SK-N-SH (cell line): Measurements from ENCODE around the gene PARVA. TPM values are rescaled to one million over a fixed set of nuclear protein-coding genes. Genes with fewer than 3 reads are reported as not detected.

Experiments
- CTCF ChIA-PET: fragments of 300-600, 350-600 bp; formaldehyde crosslinking; extraction: SDS; loops from one replicate; lab custom pipeline; 2021; lab: Yijun Ruan, JAX
- POLR2A ChIA-PET: fragments of 350-600 bp; sonication (Branson Sonifier 250); formaldehyde crosslinking; extraction: SDS; loops from one replicate; lab custom pipeline; 2020; ENCODE audit warnings: antibody characterized with exemption, inconsistent platforms; lab: Yijun Ruan, JAX
- DNase-seq: peaks from one replicate; pipeline ENCODE4 v3.0.0; 2012
- H2AFZ ChIP-seq: fragments of 200-600 bp; sonication (generic); 2 replicates; pipeline ENCODE4 v1.8.1; 2016; ENCODE audit warnings: antibody characterized with exemption, mild to moderate bottlenecking, low read depth
- H3F3A ChIP-seq: fragments of 200-600 bp; sonication (generic); replicated peaks from 2 replicates; pipeline ENCODE3; 2016; ENCODE audit warnings: antibody characterized with exemption, mild to moderate bottlenecking; ENCODE audit not compliant: insufficient read depth
- H3K27ac ChIP-seq, 2 experiments: fragments of 200-500 bp in 1 of 2; fragments of 200-600 bp in 1 of 2; sonication (Bioruptor generic) in 1 of 2; sonication (generic), shearing (Covaris generic) in 1 of 2; 2 replicates each; pipeline versions ENCODE4 v1.5.1 to v1.6.1; 2014 to 2016; ENCODE audit warnings: low read depth in 2 of 2, inconsistent platforms in 1 of 2, low read length in 1 of 2, mild to moderate bottlenecking in 1 of 2, mixed read lengths in 1 of 2
- H3K27me3 ChIP-seq: fragments of 200-600 bp; sonication (generic), shearing (Covaris generic); 2 replicates; pipeline ENCODE4 v1.6.1; 2016; ENCODE audit warnings: mixed run types; ENCODE audit not compliant: insufficient read depth
- H3K36me3 ChIP-seq, 2 experiments: fragments of 200-500 bp in 1 of 2; fragments of 200-600 bp in 1 of 2; sonication (Bioruptor generic) in 1 of 2; sonication (generic) in 1 of 2; replicated peaks in 1 of 2; 2 replicates each; pipeline versions ENCODE3 to v1.5.1; 2014 to 2016; ENCODE audit warnings: low read length in 1 of 2, mild to moderate bottlenecking in 1 of 2; ENCODE audit not compliant: insufficient read depth in 2 of 2, control insufficient read depth in 1 of 2
- H3K4me1 ChIP-seq, 2 experiments: fragments of 200-500 bp in 1 of 2; fragments of 200-600 bp in 1 of 2; sonication (Bioruptor generic) in 1 of 2; sonication (generic), shearing (Covaris generic) in 1 of 2; 2 replicates each; pipeline versions ENCODE4 v1.5.1 to v1.6.1; 2014 to 2016; ENCODE audit warnings: low read depth in 1 of 2, low read length in 1 of 2, mixed run types in 1 of 2; ENCODE audit not compliant: insufficient read depth in 2 of 2, control insufficient read depth in 1 of 2
- H3K4me2 ChIP-seq: fragments of 200-600 bp; sonication (generic), shearing (Covaris generic); 2 replicates; pipeline ENCODE4 v1.6.1; 2017; ENCODE audit warnings: mixed run types
- H3K4me3 ChIP-seq, 2 experiments: fragments of 200-500 bp in 1 of 2; fragments of 200-600 bp in 1 of 2; sonication (Bioruptor generic) in 1 of 2; sonication (generic), shearing (Covaris generic) in 1 of 2; 2 replicates each; pipeline versions ENCODE4 v1.5.1 to v1.8.1; 2014 to 2016; ENCODE audit warnings: low read depth in 2 of 2, inconsistent platforms in 1 of 2, low read length in 1 of 2, mild to moderate bottlenecking in 1 of 2, mixed read lengths in 1 of 2, moderate library complexity in 1 of 2
- H3K79me2 ChIP-seq: fragments of 200-600 bp; sonication (generic); 2 replicates; pipeline ENCODE4 v1.8.1; 2017; ENCODE audit warnings: mild to moderate bottlenecking; ENCODE audit not compliant: insufficient read depth
- H3K9ac ChIP-seq: fragments of 200-600 bp; sonication (generic); 2 replicates; pipeline ENCODE4 v1.6.1; 2017; ENCODE audit warnings: mixed run types
- H3K9me2 ChIP-seq: fragments of 200-600 bp; sonication (generic); 2 replicates; pipeline ENCODE4 v1.6.1; 2017; ENCODE audit warnings: mixed run types
- H3K9me3 ChIP-seq: fragments of 200-600 bp; sonication (generic); 2 replicates; pipeline ENCODE4 v1.6.1; 2017; ENCODE audit warnings: mixed run types, mild to moderate bottlenecking, moderate library complexity
- H4K20me1 ChIP-seq: fragments of 200-600 bp; sonication (generic); 2 replicates; pipeline ENCODE4 v1.6.1; 2017; ENCODE audit warnings: mild to moderate bottlenecking, mixed run types; ENCODE audit not compliant: insufficient read depth
- CHD2 ChIP-seq: fragments of 150-350 bp; IDR thresholded peaks from 2 replicates; pipeline ENCODE4 v1.6.1; 2018; ENCODE audit warnings: low read length; ENCODE audit not compliant: partially characterized antibody
- EP300 ChIP-seq, 2 experiments: IDR thresholded peaks; 2 replicates each; pipeline versions ENCODE4 v1.4.0 to v1.6.1; 2012; ENCODE audit warnings: borderline replicate concordance in 1 of 2, low read depth in 1 of 2, low read length in 1 of 2
- FOSL2 ChIP-seq: IDR thresholded peaks from 2 replicates; pipeline ENCODE4 v1.4.0; 2012; ENCODE audit warnings: low read depth, mild to moderate bottlenecking, moderate library complexity, borderline replicate concordance
- FOXJ3 ChIP-seq: sonication (generic); formaldehyde crosslinking; IDR thresholded peaks from 2 replicates; pipeline ENCODE4 v1.5.1; 2020; ENCODE audit warnings: mild to moderate bottlenecking, missing genetic modification reagents
- GATA2 ChIP-seq: sonication (generic); formaldehyde crosslinking; IDR thresholded peaks from 2 replicates; pipeline ENCODE4 v1.5.0; 2020; ENCODE audit warnings: mild to moderate bottlenecking, missing genetic modification reagents
- JUND ChIP-seq: IDR thresholded peaks from 2 replicates; pipeline ENCODE4 v1.4.0; 2012
- MXI1 ChIP-seq: IDR thresholded peaks from 2 replicates; pipeline ENCODE4 v1.6.1; 2012; ENCODE audit warnings: mild to moderate bottlenecking, low read depth, low read length, improper control_type of control experiment
- RAD21 ChIP-seq: IDR thresholded peaks from 2 replicates; pipeline ENCODE4 v1.6.1; 2012; ENCODE audit warnings: mild to moderate bottlenecking, low read length
- RCOR1 ChIP-seq: fragments of 150-350 bp; IDR thresholded peaks from 2 replicates; pipeline ENCODE4 v1.6.1; 2017; ENCODE audit warnings: antibody characterized with exemption, low read length
- RFX5 ChIP-seq: IDR thresholded peaks from 2 replicates; pipeline ENCODE4 v1.6.1; 2012; ENCODE audit warnings: mild to moderate bottlenecking, improper control_type of control experiment, low read length
- SMC3 ChIP-seq: IDR thresholded peaks from 2 replicates; pipeline ENCODE4 v1.6.1; 2012; ENCODE audit warnings: low read depth, low read length, improper control_type of control experiment
- TAF1 ChIP-seq: IDR thresholded peaks from 2 replicates; pipeline ENCODE4 v1.6.1; 2012; ENCODE audit warnings: low read depth, mild to moderate bottlenecking, low read length, moderate library complexity, borderline replicate concordance
- WGBS: methylation state at CpG from one replicate; pipeline ENCODE4 v1.1.6; 2017; ENCODE audit warnings: low lambda C conversion rate; 5-methylcytosine and 5-hydroxymethylcytosine counted together
- polyA plus RNA-seq, 3 experiments: library from polyadenylated mRNA; depleted of rRNA; stranded (reverse); fragments of >200 nt; gene quantifications; 2 replicates each; pipeline ENCODE4 v1.2.3, GENCODE V29; 2012
- TF ChIP-seq, protein P1 (sequence below): fragments of 150-350 bp; IDR thresholded peaks from 2 replicates; pipeline ENCODE4 v1.6.1; 2017; ENCODE audit warnings: antibody characterized with exemption, low read length, low read depth, borderline replicate concordance
- TF ChIP-seq, protein P2 (sequence below): IDR thresholded peaks from 2 replicates; pipeline ENCODE4 v1.4.0; 2012; ENCODE audit warnings: low read depth
- TF ChIP-seq, protein P3 (sequence below): IDR thresholded peaks from 2 replicates; pipeline ENCODE4 v1.4.0; 2012; ENCODE audit warnings: low read depth, borderline replicate concordance
- TF ChIP-seq, protein P4 (sequence below): IDR thresholded peaks from 2 replicates; pipeline ENCODE4 v1.4.0; 2012; ENCODE audit warnings: low read depth, borderline replicate concordance

The PARVA gene
- polyA plus RNA-seq, 1 of the 3 experiments (the other 2 are of a cell fraction): 27.6 TPM

- H3K4me2 ChIP-seq: no peak overlapping the region
- DNase-seq: peak; percentile 40
- H3F3A ChIP-seq: peaks cover 9% of the 10 kb centered on the region
- peaks cover 6 to 10% of the 10 kb centered on the region in 2 experiments for H3K36me3 ChIP-seq
- peaks cover 8 to 42% of the 10 kb centered on the region in 2 experiments for H3K4me1 ChIP-seq
- no peaks in the 10 kb centered on the region for H3K9me2 ChIP-seq
- H3K27me3 ChIP-seq: no peaks in the 10 kb centered on the region
- POLR2A ChIA-PET: no interaction called here
- H3K4me3 ChIP-seq: no peak overlapping the region
- H3K79me2 ChIP-seq: no peaks in the 10 kb centered on the region
- 91% methylated on average over 2 of the region's 2 CpGs for WGBS
- H3K9me3 ChIP-seq: no peaks in the 10 kb centered on the region
- H2AFZ ChIP-seq: no peak overlapping the region
- no peaks in the 10 kb centered on the region for H4K20me1 ChIP-seq
- CTCF ChIA-PET: interaction anchor here (0.9 to 1.3 kb wide), 3 partner anchors 18 to 162 kb away, joined by 3 read pairs; no protein-coding TSS in a partner anchor
- TF ChIP-seq FOXJ3 (CRISPR knock-in tag): peak; percentile 76; the same call in 1 of the 2 replicates
- TF ChIP-seq JUND: no peak
- peak; percentile 35 for TF ChIP-seq CHD2
- TF ChIP-seq, protein P1, sequence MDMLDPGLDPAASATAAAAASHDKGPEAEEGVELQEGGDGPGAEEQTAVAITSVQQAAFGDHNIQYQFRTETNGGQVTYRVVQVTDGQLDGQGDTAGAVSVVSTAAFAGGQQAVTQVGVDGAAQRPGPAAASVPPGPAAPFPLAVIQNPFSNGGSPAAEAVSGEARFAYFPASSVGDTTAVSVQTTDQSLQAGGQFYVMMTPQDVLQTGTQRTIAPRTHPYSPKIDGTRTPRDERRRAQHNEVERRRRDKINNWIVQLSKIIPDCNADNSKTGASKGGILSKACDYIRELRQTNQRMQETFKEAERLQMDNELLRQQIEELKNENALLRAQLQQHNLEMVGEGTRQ: no peak
- TF ChIP-seq GATA2 (CRISPR knock-in tag): peak; percentile 80
- peak in 1 of 2 experiments; percentile 72; a peak in 2 of 4 replicates for TF ChIP-seq EP300 (IDR thresholded peaks at IDR 0.05; ENCODE audit: borderline replicate concordance in 1 of 2, low read depth in 1 of 2, low read length in 1 of 2)
- TF ChIP-seq, all 33 proteins: peak for 4
- Histone ChIP-seq H3K27ac (peak overlapping the region in 1 of 2 experiments; percentile 92; a peak in 2 of 4 replicates), H3K9ac (no peak overlapping the region)
Observed at GRCh38 chr11:12505183-12505582, 127.8 kb downstream of the PARVA start.

GRCh38 chr11:12506404-12506921 lies 129.1 kb downstream of the PARVA start:
- POLR2A ChIA-PET: interaction anchor here (0.6 kb wide), 1 partner anchor 238 kb away, joined by 3 read pairs; no protein-coding TSS in a partner anchor
- TF ChIP-seq, protein P2, sequence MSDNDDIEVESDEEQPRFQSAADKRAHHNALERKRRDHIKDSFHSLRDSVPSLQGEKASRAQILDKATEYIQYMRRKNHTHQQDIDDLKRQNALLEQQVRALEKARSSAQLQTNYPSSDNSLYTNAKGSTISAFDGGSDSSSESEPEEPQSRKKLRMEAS: no peak
- 0 out of 2 replicates have a peak, but pooled peaks have one; percentile 47 for TF ChIP-seq RCOR1
- TF ChIP-seq CHD2: peak; percentile 53
- TF ChIP-seq, protein P3, sequence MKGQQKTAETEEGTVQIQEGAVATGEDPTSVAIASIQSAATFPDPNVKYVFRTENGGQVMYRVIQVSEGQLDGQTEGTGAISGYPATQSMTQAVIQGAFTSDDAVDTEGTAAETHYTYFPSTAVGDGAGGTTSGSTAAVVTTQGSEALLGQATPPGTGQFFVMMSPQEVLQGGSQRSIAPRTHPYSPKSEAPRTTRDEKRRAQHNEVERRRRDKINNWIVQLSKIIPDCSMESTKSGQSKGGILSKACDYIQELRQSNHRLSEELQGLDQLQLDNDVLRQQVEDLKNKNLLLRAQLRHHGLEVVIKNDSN: no peak
- TF ChIP-seq, protein P4, sequence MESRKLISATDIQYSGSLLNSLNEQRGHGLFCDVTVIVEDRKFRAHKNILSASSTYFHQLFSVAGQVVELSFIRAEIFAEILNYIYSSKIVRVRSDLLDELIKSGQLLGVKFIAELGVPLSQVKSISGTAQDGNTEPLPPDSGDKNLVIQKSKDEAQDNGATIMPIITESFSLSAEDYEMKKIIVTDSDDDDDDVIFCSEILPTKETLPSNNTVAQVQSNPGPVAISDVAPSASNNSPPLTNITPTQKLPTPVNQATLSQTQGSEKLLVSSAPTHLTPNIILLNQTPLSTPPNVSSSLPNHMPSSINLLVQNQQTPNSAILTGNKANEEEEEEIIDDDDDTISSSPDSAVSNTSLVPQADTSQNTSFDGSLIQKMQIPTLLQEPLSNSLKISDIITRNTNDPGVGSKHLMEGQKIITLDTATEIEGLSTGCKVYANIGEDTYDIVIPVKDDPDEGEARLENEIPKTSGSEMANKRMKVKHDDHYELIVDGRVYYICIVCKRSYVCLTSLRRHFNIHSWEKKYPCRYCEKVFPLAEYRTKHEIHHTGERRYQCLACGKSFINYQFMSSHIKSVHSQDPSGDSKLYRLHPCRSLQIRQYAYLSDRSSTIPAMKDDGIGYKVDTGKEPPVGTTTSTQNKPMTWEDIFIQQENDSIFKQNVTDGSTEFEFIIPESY: no peak
- peak; percentile 32 for TF ChIP-seq RAD21
- no peak for TF ChIP-seq TAF1
- TF ChIP-seq SMC3: peak; percentile 9; the same call in 1 of the 2 replicates
- peak; percentile 40; the same call in 1 of the 2 replicates for TF ChIP-seq MXI1
- peak; percentile 37; the same call in 1 of the 2 replicates for TF ChIP-seq FOSL2
- peak in 1 of 2 experiments; percentile 70; a peak in 2 of 4 replicates for TF ChIP-seq EP300 (IDR thresholded peaks at IDR 0.05; ENCODE audit: borderline replicate concordance in 1 of 2, low read depth in 1 of 2, low read length in 1 of 2)
- no peak for TF ChIP-seq RFX5
- TF ChIP-seq GATA2 (CRISPR knock-in tag): peak; percentile 29; the same call in 1 of the 2 replicates
- no peaks in the 10 kb centered on the region for H3K27me3 ChIP-seq
- H3K4me1 ChIP-seq: peaks cover 8 to 45% of the 10 kb centered on the region in 2 experiments
- peaks cover 5 to 8% of the 10 kb centered on the region in 2 experiments for H3K36me3 ChIP-seq
- H4K20me1 ChIP-seq: no peaks in the 10 kb centered on the region
- no peak overlapping the region for H2AFZ ChIP-seq
- H3K79me2 ChIP-seq: no peaks in the 10 kb centered on the region
- no peak overlapping the region for H3K4me3 ChIP-seq
- CTCF ChIA-PET: interaction anchor here (0.7 to 1.3 kb wide), 6 partner anchors 16 to 462 kb away, joined by 3 read pairs; no protein-coding TSS in a partner anchor
- H3K9me2 ChIP-seq: no peaks in the 10 kb centered on the region
- no peak overlapping the region for H3K4me2 ChIP-seq
- no peak overlapping the region for H3K9ac ChIP-seq
- peaks cover 9% of the 10 kb centered on the region for H3F3A ChIP-seq
- peak; percentile 42 for DNase-seq
- H3K27ac ChIP-seq: peak overlapping the region; percentile 14 to 92; a peak in 3 of 4 replicates
- H3K9me3 ChIP-seq: no peaks in the 10 kb centered on the region
